SW 1271 (cell line): ENCODE results near the gene SNRK.
A peak's percentile ranks its signal among the peaks of the same experiment; 100 is the strongest.

Experiments
- DNase-seq, 2 experiments: peaks; one replicate each; lab custom pipeline; 2025; lab: John Stamatoyannopoulos, UW

SNRK gene

DNA sequence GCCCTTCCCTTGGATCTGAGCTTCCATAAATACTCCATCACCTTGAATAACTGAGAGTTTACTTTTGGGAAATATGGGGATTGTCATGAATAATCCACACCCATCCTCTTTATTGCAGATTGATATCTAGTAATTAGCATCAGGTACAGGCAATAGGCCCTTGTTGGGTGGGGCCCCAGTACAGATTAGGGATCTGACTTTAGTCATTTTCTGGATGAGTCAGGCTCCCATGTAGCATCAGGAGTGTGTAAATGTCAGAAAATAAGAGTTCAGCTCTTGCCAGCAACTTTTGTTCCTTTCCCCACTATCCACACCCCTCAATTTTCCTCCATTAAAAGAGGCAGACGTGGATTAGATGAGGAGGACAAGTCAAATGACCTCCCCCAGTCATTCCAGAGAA, 17.7 kb upstream of the SNRK start:
- DNase-seq = no peak

DNA sequence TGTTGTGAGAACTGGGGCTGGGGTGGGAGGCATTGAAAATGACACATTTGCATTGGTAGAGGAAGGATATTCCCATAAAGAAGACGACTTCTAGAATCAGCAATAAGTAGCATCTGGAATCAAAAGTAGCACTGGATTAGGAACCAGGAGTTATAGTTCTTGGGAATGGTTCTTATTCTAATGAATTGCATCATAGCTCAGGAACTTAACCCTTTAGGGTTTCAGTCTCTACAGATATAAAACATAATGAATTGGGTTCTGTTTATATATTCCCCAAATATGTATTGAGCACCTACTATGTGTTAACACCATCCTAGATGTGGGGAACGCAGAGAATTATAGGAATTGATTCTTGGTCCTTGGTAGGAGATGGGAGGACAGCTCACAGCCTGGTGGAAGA, 16.3 kb upstream of the SNRK start:
- DNase-seq = no peak

DNA sequence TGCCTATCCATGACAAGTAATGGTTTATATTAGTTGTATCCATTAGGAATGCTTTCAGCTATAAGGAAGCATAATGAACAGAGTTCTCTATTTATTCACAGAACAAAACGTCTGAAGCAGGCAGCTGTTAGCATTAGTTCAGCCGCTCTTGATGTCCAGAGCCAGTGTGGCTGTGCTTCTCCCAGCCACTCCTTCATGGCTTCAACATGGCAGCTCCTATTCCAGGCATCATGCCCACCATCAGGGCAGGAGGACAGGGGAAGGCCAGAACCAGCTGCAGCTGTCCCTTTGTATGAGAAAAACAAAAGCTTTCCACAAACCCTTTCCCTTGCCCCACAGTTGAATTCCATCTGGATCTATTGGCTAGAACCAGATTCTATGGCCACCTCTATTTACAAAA, 12.9 kb upstream of the SNRK start:
- DNase-seq = no peak

DNA sequence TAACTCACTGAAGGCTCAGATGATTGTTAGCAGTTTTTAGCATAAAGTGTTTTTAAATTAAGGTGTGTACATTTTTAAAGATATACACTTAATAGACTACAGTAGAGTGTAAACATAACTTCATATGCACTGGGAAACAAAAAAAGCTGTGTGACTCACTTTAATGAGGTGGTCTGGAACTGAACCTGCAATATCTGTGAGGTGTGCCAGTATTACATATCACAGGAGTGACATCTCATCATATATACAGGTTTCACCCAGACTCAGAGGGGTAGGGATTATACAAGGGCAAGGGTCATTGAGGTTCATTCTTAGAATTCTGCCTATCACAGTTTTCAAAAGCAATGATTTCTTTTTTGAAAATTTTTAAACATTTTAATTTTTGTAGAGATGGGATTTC, 7.3 kb upstream of the SNRK start:
- DNase-seq = no peak

DNA sequence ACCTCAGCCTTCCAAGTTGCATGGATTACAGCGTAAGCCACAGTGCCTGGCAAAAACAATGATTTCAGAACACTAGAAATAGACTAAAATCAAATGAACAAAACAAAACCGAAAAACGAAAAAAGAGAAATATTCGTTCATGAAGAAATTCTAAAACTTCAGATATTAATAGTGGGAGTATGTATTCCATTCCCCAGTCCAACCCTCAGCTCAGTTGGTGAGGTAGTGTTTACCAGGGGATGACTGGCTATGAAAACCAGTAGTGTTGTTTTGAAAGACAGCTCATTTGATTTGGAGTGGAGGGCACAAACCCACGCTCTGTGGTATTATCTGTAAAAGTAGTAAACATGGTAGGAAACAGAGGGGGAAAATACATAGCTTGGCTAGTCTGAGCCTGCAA, 6.8 kb upstream of the SNRK start:
- DNase-seq = no peak

DNA sequence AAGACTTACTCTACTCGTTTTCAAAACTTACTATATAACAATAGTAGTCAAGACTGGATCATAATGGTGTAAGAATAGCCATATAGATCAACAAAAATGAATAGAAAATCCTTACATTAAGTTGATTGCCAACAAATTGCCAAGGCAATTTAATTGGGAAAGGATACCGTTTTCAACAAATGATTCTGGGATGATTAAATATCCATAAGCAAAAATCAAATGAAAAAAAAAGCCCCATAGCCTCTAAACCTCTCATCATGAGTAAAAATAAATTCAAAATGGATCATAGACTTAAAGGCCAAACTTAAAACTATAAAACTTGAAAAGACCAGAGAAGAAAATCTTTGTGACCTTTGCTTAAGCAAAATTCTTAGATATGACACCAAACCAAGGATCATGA, 5.3 kb upstream of the SNRK start:
- DNase-seq = no peak

DNA sequence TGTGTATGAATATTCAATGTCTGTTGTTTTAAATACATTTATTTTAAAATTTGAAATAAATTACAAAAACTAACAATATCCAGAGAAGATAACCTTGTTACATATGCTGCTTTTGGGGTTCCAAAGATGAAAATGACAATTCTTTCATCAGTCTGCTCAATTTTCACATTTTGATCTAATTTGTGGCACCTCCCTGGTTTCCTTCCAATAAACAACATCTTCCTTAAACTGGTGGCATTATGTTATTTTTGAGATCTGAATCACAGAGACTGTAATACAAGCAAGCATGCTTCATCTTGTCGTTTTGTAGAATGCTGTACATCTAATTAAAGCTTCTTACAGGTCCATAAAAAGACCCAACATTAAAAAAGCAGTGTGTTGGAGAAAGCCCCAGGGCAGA, 2.2 kb upstream of the SNRK start:
- DNase-seq = no peak

DNA sequence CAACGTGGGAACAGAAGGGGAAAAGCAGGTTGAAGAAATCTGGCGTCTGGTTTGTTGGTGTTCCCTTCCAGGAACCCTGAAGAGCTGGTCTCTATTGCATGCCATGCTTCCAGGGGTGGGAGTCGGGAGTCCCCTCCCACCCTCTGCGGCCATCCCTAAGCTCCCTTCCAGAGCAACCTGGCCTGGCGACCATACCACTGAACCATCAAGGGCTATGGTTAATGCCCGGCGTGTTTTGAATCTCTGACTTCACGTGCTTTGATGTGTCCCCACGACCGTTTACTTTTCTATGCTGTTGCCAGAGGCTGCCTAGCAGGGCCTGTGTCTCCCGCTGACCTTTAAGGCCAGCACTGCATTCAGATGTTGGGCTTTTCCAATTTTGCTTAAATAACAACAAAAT, 696 bp upstream of the SNRK start:
- no peak for DNase-seq

DNA sequence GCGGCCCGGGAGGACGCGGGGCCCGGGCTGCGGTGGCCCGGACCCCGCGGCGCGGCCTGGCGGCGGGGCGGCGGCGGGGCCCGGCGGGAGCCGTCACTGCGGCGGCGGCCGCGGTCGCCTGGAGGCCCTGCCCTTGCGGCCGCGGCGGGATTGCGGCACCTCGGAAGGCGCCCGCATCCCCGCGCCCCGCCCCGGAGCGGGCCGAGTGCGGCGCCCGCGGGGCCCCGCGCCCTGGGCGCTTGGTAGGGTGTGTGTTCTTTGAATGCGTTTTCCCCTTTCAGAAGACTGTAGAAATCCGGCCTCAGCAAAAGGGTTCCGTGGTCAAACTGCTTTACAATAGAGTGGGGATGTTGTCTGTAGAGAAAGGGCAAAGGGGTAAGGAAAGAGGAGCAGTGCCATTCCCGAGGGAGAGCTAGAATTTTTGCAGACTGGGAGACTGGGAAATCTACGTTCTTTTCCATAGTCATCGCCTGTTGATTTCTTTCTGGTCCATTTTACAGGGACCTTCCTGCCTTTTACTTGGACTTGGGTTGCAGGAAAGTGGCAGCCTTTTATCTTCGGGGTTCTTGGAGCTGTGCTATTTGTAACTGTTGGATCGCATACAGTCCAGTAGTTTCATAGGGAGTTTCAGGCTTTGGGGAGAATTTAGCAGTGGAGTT, 630 bp downstream of the SNRK start:
- DNase-seq = peak in 1 of 2 experiments; percentile 37

DNA sequence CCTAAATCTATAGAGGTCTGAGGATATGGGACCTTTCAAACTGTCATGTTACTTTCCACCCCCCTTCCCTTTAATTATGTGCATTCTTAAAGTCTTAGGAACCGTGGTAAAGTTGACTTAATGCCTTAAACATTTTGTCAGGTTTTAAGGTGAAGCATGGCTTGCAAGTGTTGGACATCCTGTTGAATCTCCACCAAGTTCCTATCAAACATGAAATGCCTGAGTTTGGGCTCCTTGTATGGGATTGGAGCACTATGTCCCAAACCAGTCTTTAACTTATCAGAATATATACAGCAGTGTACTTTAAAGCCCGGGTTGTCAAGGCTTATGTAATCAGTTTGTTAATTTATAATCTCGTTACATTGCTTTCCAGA, 1.1 kb downstream of the SNRK start:
- no peak for DNase-seq

DNA sequence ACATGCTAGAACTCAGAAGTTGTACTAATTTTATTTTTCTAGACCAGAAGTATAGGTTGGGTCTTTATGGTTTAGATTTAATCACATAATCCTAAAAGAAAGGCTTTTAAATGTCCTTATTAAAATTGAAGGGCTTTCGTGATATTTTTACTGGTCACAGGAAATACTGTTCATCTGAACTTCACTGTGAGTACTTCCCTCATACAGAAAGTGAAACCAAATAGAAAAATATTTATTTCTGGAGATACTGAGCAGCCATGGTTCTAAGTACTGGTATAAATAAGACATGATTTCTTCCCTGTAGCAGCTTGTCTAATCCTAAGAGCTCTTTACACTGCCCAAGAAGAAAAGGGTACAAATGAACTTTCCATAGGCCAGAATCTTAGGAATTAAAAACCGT, 2.0 kb downstream of the SNRK start:
- DNase-seq = no peak

DNA sequence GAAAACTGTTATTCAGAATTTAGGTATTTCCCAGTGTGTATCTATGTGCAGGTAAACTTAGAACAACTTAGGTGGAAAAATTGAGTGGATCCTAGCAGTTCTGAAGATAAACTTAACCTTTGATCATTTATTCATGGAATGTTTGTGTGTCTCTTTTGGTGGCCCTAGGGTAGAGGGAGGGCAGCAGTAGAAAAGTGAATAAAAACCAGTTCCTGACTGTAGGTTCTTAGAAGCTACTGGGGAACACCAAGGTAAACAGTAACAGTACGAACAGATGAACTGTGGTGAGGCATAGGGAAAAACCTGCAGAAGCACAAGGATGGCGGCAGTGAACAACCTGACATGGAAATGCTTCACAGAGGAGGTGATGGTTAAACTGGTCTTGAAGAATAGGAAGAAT, 2.5 kb downstream of the SNRK start:
- no peak for DNase-seq

DNA sequence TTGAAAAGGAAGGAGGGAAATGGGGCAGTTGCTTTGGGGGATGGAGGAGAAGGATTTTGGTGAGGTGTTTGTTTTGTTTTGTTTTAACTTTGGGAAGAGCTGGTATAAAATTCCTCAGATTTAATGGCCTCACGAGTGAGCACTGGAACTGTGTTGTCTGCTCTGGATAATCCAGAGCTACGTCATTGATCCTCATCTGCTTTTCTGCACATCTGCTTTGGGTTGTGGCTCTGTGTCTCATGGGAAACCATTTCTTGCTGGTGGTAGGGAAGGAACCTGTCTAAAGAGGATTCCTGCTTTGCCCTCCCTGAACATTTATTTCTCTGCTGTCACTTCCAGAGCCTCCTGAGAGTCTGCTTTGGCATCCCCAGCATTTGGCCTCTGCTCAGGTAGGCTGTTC, 3.1 kb downstream of the SNRK start:
- no peak for DNase-seq

DNA sequence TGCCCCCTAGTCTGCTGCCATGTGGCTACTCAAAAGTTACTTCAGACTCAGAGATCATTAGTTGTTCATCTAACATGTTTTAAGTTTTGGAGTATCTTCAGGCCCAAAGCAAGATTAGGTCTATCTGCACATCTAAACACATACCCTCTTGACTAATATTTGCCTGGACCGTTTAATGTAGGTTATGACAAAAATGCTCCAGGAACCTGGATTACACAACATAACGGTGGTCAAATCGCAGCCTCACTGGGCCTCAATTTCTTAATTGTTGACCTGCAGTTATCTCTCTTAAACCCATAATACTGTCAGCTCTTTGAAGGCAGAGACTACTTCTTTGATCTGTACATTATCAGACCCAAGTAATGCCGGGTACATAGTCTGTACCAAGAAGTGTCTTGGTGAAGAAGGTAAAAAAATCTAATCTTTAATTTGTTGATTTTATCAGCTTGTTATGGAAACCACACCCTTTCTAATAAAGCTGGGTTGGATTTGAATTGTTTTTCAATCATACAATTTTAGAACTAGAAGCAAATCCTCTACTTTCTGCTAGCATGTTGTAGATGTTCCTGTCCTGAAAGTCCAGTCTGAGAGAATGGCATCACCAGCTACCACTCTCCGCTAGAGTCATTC, 3.6 kb downstream of the SNRK start:
- no peak for DNase-seq

DNA sequence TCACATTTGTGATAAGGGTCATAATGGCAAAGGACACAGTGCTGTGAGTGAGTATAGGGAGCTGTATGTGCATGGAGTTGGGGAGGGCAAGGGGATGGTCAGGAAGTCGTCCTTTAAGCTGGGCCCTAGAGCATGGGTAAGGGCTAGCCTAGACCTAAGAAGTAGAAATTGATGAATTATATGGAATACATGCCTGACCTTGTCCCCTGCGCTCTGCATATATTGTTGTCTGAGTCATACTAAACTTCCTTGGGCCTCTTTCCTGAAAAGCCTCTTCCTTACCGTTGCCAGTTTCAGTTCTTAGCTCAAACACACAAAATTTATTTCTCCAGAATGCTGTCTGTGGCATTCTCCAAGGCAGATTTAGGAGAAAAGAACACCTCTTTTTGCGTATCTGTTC, 4.6 kb downstream of the SNRK start:
- no peak for DNase-seq

DNA sequence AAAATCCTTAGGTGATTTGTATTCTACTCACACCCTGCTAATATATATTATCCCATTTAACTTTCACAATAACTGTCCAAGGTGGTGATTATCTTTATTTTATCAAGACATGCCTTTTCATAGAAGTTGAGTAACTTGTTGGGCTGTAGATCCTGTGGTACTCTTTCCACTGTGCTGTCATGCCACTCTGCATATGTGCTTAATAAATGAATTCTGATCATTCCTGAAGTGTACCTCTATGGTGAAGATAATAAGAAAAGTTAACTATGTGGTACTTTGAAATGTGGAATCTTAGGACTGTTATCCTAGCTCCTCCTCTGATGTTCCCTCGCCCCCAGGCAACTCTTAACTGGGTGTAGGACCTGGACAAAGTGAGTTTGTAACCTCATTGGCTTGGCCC, 5.2 kb downstream of the SNRK start:
- DNase-seq = no peak

DNA sequence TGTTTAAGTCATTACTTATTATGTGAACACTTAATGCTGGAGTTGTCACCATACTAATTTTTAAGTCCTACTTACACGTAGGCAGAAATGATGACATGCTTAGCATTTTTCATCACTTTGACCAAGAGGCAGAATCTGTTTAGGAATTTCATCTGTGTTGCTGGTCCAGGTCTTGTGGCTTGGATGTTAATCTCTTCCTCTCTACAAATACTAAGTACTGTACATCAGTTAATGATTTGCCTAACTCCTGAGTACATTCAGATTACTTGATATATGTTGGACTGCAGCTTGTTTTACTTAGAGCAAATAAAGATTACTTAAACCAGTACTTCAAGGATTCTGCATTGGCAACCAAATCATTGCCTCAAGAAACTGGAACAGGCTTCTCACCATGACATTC, 8.6 kb downstream of the SNRK start:
- DNase-seq = no peak

DNA sequence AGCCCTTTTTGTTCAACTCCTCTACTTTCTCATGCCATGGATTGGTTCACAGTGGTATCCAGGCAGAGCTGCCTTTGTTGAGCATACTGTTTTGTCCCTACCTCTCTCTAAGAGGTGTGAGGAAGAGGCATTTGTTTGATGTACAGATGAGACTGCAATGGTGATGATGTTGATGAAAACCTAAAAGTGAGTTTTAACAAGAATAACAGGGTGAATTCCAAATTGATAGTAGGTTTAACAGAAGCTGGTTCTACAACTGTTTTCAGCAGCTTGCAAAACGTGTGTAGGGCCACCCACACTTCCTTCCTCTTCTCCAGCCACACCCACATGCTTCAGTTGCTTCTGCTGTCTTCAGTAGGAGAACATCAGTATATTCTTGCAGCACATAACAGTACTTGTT, 10.2 kb downstream of the SNRK start:
- no peak for DNase-seq

DNA sequence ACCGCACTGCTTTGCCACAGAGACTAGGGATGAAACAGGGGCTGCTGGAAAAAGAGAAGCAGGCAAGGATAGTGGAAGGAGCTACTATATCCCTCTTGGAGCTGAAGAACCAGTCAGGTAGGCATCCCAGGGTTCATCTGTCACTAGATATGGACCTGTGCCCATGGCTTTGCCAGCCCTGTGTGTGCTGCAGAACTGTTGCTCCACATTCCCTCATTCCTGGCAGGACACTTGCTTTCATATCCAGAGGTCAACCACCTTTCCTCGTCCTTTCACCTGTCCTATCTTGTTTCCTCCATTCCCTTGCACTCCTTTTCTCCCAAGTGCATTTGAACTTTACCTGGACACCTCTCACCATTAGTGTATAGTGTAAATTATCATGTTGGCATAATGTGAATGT, 12.0 kb downstream of the SNRK start:
- no peak for DNase-seq

DNA sequence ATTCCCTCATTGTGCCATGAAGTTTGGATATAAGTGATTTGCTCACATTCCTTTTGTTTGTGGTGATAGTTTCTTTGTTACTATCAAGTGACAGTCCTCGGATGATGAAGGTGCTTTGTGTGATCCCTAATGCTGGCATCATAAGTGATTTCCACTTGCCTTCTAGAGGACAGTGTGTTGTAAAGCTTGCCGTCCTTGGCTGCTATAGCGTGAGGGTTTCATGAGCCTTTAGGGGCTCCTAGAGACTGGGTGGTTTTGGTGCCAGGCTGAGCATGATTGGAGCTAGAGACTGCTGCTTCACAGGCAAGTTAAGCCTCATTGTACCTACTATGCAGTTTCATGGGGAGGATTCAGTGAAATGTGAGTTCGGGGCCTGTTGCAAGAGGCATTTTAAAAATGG, 12.4 kb downstream of the SNRK start:
- DNase-seq = no peak

DNA sequence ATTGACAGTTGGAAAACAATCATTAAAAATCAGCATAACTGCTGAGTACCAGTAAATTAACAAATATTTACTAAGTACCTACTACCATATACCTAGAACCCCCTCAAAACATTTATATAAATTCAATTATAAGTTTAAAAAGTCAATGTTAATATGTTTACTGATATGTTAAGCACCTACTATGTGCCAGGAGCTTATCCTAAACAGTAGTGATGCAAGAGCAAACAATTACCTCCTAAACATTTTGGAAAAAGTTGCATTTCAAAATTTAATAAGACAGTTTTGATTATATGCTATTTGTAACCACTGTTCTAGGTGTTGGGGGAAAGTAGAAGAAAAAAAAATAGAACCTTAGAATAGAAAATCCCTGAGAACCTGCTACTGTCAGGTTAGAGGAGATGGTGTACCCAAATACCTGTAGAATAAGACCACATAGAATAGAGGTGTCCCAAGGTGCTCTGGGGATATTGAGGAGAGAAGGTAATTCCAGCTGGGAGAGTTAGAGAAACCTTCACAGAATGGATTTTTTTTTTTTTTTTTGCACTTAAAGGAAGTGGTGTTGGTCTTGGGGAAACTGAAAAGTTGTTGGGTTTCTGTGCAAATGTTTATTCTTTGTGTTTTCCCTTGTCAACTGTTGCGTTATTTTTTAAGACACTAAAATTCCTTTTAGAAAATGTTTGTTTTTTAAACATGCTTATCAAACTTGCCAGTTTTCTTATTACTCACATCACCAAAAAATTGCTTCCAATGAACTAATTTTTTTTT, 16.0 kb downstream of the SNRK start:
- no peak for DNase-seq

DNA sequence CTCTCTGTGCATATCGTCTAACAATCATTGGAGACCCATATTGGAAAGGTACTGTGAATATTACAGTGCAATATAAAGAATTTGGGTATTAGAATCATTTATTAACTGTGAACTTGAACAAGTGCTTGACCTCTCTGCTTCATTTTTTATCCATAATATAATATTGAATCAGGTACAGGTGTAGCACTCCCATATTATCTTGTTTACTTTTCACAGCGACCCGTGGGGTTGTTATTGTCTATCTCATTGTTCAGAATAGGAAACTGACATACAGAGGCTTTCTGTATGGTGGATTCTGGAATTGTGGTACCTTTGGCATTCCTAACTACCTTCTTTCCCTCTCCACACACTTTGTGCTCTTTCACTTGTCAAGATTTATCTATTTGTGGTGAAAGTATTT, 17.8 kb downstream of the SNRK start:
- no peak for DNase-seq

DNA sequence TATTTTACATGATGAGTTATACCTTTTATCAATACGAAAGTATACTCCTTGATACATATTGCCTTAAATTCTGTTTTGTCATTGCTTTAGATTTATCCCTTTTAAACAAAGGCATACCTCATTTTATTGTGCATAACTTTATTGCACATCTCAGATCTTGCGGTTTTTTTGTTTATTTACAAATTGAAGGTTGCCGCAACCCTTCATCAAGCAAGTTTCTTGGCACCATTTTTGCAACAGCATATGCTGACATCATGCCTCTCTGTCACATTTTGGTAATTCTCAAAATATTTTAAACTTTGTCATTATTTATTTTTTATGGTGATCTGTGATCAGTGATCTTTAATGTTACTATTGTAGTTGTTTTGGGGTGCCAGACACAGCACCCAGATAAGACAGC, 20.9 kb downstream of the SNRK start:
- no peak for DNase-seq

DNA sequence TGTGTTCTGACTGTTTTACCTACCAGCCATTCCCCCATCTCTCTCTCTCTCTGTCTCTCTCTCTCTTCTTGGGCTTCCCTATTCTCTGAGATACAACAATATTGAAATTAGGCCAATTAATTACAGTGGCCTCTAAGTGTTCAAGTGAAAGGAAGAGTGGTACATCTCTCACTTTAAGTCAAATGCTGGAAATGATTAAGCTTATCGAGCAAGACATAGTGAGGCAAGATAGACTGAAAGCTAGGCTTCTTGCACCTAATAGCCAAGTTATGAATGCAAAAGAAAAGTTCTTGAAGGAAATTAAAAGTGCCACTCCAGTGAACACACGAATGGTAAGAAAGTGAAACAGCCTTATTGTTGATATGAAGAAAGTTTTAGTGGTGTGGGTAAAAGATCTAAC, 21.3 kb downstream of the SNRK start:
- no peak for DNase-seq
